Neural cell (in vitro differentiated cells): ENCODE data around the gene L1CAM. TPM values are rescaled to one million over a fixed set of nuclear protein-coding genes. Genes with fewer than 3 reads are reported as not detected.

ENCODE experiments used
- H2AFZ ChIP-seq: fragments of 200-600, 300-800 bp; sonication (generic), shearing (Covaris generic); 2 replicates; pipeline ENCODE4 v1.6.0; 2014; ENCODE audit warnings: low read depth, mild to moderate bottlenecking, antibody characterized with exemption, low read length, moderate library complexity
- H3F3A ChIP-seq: fragments of 200-600 bp; shearing (Covaris generic); 2 replicates; pipeline ENCODE4 v1.6.1; 2016; ENCODE audit warnings: mild to moderate bottlenecking, moderate library complexity, mixed read lengths, antibody characterized with exemption, low read length; ENCODE audit not compliant: insufficient read depth, poor library complexity, severe bottlenecking
- H3K27ac ChIP-seq: fragments of 200-600, 300-800 bp; sonication (generic), shearing (Covaris generic); 2 replicates; pipeline ENCODE4 v1.5.1; 2014; ENCODE audit warnings: mild to moderate bottlenecking, low read length, moderate library complexity
- H3K27me3 ChIP-seq: fragments of 300-800, 200-600 bp; sonication (generic), shearing (Covaris generic); 2 replicates; pipeline ENCODE4 v1.6.0; 2014; ENCODE audit warnings: mild to moderate bottlenecking, low read depth, low read length, moderate library complexity; ENCODE audit not compliant: insufficient read depth
- H3K36me3 ChIP-seq: fragments of 300-800, 200-600 bp; sonication (generic), shearing (Covaris generic); 2 replicates; pipeline ENCODE4 v1.5.1; 2014; ENCODE audit warnings: mild to moderate bottlenecking, antibody characterized with exemption, low read length, moderate library complexity; ENCODE audit not compliant: insufficient read depth
- H3K4me2 ChIP-seq: fragments of 300-800, 200-600 bp; sonication (generic), shearing (Covaris generic); 2 replicates; pipeline ENCODE4 v1.6.0; 2014; ENCODE audit warnings: mild to moderate bottlenecking, low read length
- H3K4me3 ChIP-seq: fragments of 300-800, 200-600 bp; sonication (generic), shearing (Covaris generic); 2 replicates; pipeline ENCODE4 v1.5.1; 2014; ENCODE audit warnings: mild to moderate bottlenecking, low read length, moderate library complexity
- H3K79me2 ChIP-seq: fragments of 200-600 bp; shearing (Covaris generic); replicated peaks from 2 replicates; pipeline ENCODE4 v1.6.0; 2014; ENCODE audit warnings: mild to moderate bottlenecking, low read length, moderate library complexity; ENCODE audit not compliant: insufficient read depth
- H3K9ac ChIP-seq: fragments of 300-800, 200-600 bp; sonication (generic), shearing (Covaris generic); 2 replicates; pipeline ENCODE4 v1.6.1; 2016; ENCODE audit warnings: mild to moderate bottlenecking, low read length, mixed read lengths
- H3K9me2 ChIP-seq: fragments of 200-600 bp; shearing (Covaris generic); 2 replicates; pipeline ENCODE4 v1.6.1; 2016; ENCODE audit warnings: mild to moderate bottlenecking, low read length, mixed read lengths; ENCODE audit not compliant: insufficient read depth
- H3K9me3 ChIP-seq: fragments of 200-600, 300-800 bp; sonication (generic), shearing (Covaris generic); 2 replicates; pipeline ENCODE4 v1.6.1; 2016; ENCODE audit warnings: mild to moderate bottlenecking, mixed run types, low read length, moderate library complexity, mixed read lengths
- H4K20me1 ChIP-seq: fragments of 200-600 bp; shearing (Covaris generic); 2 replicates; pipeline ENCODE4 v1.6.1; 2016; ENCODE audit warnings: mild to moderate bottlenecking, mixed run types; ENCODE audit not compliant: insufficient read depth
- CTCF ChIP-seq: fragments of 450-650 bp; IDR thresholded peaks from 2 replicates; pipeline ENCODE4 v1.5.1; 2014; ENCODE audit warnings: antibody characterized with exemption, mild to moderate bottlenecking, moderate library complexity; ENCODE audit not compliant: poor library complexity, severe bottlenecking
- EP300 ChIP-seq: fragments of 450-650 bp; conservative IDR thresholded peaks from 2 replicates; pipeline ENCODE4 v1.6.1; 2014; ENCODE audit warnings: antibody characterized with exemption, mild to moderate bottlenecking, moderate library complexity; ENCODE audit not compliant: poor library complexity, severe bottlenecking
- EZH2 ChIP-seq: fragments of 200-600, 300-800 bp; shearing (Covaris generic), sonication (generic); IDR thresholded peaks from 2 replicates; pipeline ENCODE4 v1.6.1; 2014; ENCODE audit warnings: antibody characterized with exemption, low read length, borderline replicate concordance, mild to moderate bottlenecking; ENCODE audit not compliant: insufficient read depth, poor library complexity, severe bottlenecking
- MXI1 ChIP-seq: fragments of 450-650 bp; conservative IDR thresholded peaks from 2 replicates; pipeline ENCODE4 v1.6.1; 2014; ENCODE audit warnings: antibody characterized with exemption, mild to moderate bottlenecking; ENCODE audit not compliant: poor library complexity, severe bottlenecking
- POLR2AphosphoS5 ChIP-seq: IDR thresholded peaks from 2 replicates; pipeline ENCODE4 v1.6.1; 2012
- RAD21 ChIP-seq: fragments of 450-650 bp; conservative IDR thresholded peaks from 2 replicates; pipeline ENCODE4 v1.6.1; 2014; ENCODE audit warnings: antibody characterized with exemption, mild to moderate bottlenecking, moderate library complexity
- SMC3 ChIP-seq: fragments of 450-650 bp; conservative IDR thresholded peaks from 2 replicates; pipeline ENCODE4 v1.6.1; 2014; ENCODE audit warnings: antibody characterized with exemption, mild to moderate bottlenecking, moderate library complexity; ENCODE audit not compliant: poor library complexity
- TAF1 ChIP-seq: IDR thresholded peaks from 2 replicates; pipeline ENCODE4 v1.6.1; 2012; ENCODE audit warnings: low read depth
- polyA plus RNA-seq: library from polyadenylated mRNA; depleted of rRNA; stranded (reverse); fragments of >200 nt; gene quantifications from 2 replicates; pipeline ENCODE4 v1.2.3, GENCODE V29; 2014
- TF ChIP-seq, protein P1 (sequence below): IDR thresholded peaks from 2 replicates; pipeline ENCODE4 v1.6.1; 2012; ENCODE audit warnings: borderline replicate concordance

L1CAM gene
- polyA plus RNA-seq, 1 donor from 2014 or later: 88.0 TPM

DNA sequence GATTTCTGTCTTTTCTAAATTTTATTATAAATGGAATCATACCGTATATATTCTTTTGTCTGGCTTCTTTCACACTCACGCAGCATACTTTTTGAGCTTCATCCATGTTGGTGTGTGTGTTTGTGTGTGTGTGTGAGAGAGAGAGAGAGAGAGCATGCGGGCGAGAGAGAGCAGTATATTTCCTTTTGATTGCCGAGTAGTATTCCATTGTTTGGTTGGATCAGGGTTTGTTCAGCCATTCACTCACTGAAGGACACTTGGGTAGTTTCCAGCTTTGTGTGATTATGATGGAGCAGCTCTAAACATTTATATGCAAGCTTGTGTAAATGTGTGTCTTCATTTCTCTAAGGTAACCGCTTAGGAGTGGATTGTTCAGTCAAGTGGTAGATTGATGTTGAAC lies 3.1 kb upstream of the L1CAM start:
- Histone ChIP-seq H3K79me2 (peaks cover 16% of the 10 kb centered on the region), H3K4me3 (no peak overlapping the region), H3K36me3 (no peaks in the 10 kb centered on the region), H3F3A (no peaks in the 10 kb centered on the region), H4K20me1 (no peaks in the 10 kb centered on the region), H3K9me2 (no peaks in the 10 kb centered on the region), H3K4me2 (no peak overlapping the region), H2AFZ (no peak overlapping the region), H3K9me3 (no peaks in the 10 kb centered on the region), H3K9ac (no peak overlapping the region), H3K27me3 (no peaks in the 10 kb centered on the region), H3K27ac (no peak overlapping the region)
- no peak for TF ChIP-seq EP300
- no peak for TF ChIP-seq TAF1
- no peak for TF ChIP-seq CTCF
- no peak for TF ChIP-seq SMC3
- TF ChIP-seq POLR2AphosphoS5: no peak
- TF ChIP-seq EZH2: no peak
- no peak for TF ChIP-seq RAD21
- no peak for TF ChIP-seq MXI1
- TF ChIP-seq, protein P1, sequence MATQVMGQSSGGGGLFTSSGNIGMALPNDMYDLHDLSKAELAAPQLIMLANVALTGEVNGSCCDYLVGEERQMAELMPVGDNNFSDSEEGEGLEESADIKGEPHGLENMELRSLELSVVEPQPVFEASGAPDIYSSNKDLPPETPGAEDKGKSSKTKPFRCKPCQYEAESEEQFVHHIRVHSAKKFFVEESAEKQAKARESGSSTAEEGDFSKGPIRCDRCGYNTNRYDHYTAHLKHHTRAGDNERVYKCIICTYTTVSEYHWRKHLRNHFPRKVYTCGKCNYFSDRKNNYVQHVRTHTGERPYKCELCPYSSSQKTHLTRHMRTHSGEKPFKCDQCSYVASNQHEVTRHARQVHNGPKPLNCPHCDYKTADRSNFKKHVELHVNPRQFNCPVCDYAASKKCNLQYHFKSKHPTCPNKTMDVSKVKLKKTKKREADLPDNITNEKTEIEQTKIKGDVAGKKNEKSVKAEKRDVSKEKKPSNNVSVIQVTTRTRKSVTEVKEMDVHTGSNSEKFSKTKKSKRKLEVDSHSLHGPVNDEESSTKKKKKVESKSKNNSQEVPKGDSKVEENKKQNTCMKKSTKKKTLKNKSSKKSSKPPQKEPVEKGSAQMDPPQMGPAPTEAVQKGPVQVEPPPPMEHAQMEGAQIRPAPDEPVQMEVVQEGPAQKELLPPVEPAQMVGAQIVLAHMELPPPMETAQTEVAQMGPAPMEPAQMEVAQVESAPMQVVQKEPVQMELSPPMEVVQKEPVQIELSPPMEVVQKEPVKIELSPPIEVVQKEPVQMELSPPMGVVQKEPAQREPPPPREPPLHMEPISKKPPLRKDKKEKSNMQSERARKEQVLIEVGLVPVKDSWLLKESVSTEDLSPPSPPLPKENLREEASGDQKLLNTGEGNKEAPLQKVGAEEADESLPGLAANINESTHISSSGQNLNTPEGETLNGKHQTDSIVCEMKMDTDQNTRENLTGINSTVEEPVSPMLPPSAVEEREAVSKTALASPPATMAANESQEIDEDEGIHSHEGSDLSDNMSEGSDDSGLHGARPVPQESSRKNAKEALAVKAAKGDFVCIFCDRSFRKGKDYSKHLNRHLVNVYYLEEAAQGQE: no peak

DNA sequence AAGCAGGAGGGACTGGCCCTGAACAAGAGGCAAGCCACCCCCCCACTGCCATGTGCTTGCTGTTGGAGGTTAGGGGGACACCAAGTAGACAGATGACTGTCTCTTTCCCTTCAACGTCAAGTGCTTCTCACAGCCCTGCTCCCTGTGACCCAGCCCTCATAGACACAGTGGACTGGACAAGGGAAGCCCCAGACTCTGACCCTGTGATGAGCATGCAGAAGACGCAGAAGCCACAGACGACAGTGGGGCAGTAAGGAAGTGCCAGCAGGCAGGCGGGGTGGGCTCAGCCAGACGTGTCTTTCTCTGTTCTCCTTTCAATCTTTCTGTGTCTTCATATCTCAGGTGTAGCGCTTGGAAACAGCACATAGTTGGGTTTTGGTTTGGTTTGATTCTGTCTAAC lies 2.4 kb upstream of the L1CAM start:
- Histone ChIP-seq H3K9ac (no peak overlapping the region), H3K9me3 (no peaks in the 10 kb centered on the region), H3K27ac (no peak overlapping the region), H3K9me2 (no peaks in the 10 kb centered on the region), H3K36me3 (no peaks in the 10 kb centered on the region), H3K4me3 (no peak overlapping the region), H4K20me1 (no peaks in the 10 kb centered on the region), H3K4me2 (no peak overlapping the region), H2AFZ (no peak overlapping the region), H3K79me2 (peaks cover 23% of the 10 kb centered on the region), H3K27me3 (no peaks in the 10 kb centered on the region), H3F3A (no peaks in the 10 kb centered on the region)
- no peak for TF ChIP-seq TAF1
- no peak for TF ChIP-seq MXI1
- no peak for TF ChIP-seq CTCF
- TF ChIP-seq RAD21: no peak
- TF ChIP-seq, protein P1: no peak
- no peak for TF ChIP-seq EZH2
- no peak for TF ChIP-seq SMC3
